ENCODE results near the gene PRRC1. TPM values are rescaled to one million over a fixed set of nuclear protein-coding genes. Genes with fewer than 3 reads are reported as not detected.

The PRRC1 gene
- total RNA-seq, 1 donor from 2014 or later: 80.9 TPM

- no peak for TF ChIP-seq CTCF (IDR thresholded peaks at IDR 0.05; ENCODE audit: unreplicated experiment)
- H3K4me3 Mint-ChIP-seq (ENCODE audit: low read depth): no peak overlapping the region
- no peaks in the 10 kb centered on the region for H3K36me3 Mint-ChIP-seq (ENCODE audit: insufficient read depth)
These were observed 18.9 kb upstream of the PRRC1 start for GRCh38 chr5:127498548-127498947.

GRCh38 chr5:127505905-127506304 is 11.5 kb upstream of the PRRC1 start:
- no peaks in the 10 kb centered on the region for H3K9me3 Mint-ChIP-seq (ENCODE audit: low read depth)

More at GRCh38 chr5:127498548-127498947, 18.9 kb upstream of the PRRC1 start:
- Mint-ChIP-seq H3K27me3 (peaks cover 10% of the 10 kb centered on the region), H3K9me3 (ENCODE audit: low read depth) (no peaks in the 10 kb centered on the region), H3K4me1 (ENCODE audit: low read depth) (no peaks in the 10 kb centered on the region), H3K27ac (no peak overlapping the region)
- DNase-seq (ENCODE audit: low spot score, unreplicated experiment): no peak

GRCh38 chr5:127506616-127507015 is 10.8 kb upstream of the PRRC1 start:
- no peak for DNase-seq (ENCODE audit: low spot score, unreplicated experiment)
- no peak overlapping the region for H3K27ac Mint-ChIP-seq
- H3K36me3 Mint-ChIP-seq (ENCODE audit: insufficient read depth): no peaks in the 10 kb centered on the region
- TF ChIP-seq CTCF (IDR thresholded peaks at IDR 0.05; ENCODE audit: unreplicated experiment): no peak
- no peaks in the 10 kb centered on the region for H3K9me3 Mint-ChIP-seq (ENCODE audit: low read depth)
- H3K4me3 Mint-ChIP-seq (ENCODE audit: low read depth): no peak overlapping the region
- peaks cover 5% of the 10 kb centered on the region for H3K27me3 Mint-ChIP-seq
- H3K4me1 Mint-ChIP-seq (ENCODE audit: low read depth): peaks cover 4% of the 10 kb centered on the region

More at GRCh38 chr5:127505905-127506304, 11.5 kb upstream of the PRRC1 start:
- H3K36me3 Mint-ChIP-seq (ENCODE audit: insufficient read depth): no peaks in the 10 kb centered on the region
- peaks cover 5% of the 10 kb centered on the region for H3K27me3 Mint-ChIP-seq
- no peak for TF ChIP-seq CTCF (IDR thresholded peaks at IDR 0.05; ENCODE audit: unreplicated experiment)
- H3K4me3 Mint-ChIP-seq (ENCODE audit: low read depth): no peak overlapping the region
- H3K4me1 Mint-ChIP-seq (ENCODE audit: low read depth): peaks cover 4% of the 10 kb centered on the region
- DNase-seq (ENCODE audit: low spot score, unreplicated experiment): no peak
- H3K27ac Mint-ChIP-seq: no peak overlapping the region

GRCh38 chr5:127508644-127509373 is 8.6 kb upstream of the PRRC1 start:
- H3K27ac Mint-ChIP-seq: no peak overlapping the region
- no peak for DNase-seq (ENCODE audit: low spot score, unreplicated experiment)
- H3K27me3 Mint-ChIP-seq: peaks cover 5% of the 10 kb centered on the region
- no peak overlapping the region for H3K4me3 Mint-ChIP-seq (ENCODE audit: low read depth)
- H3K36me3 Mint-ChIP-seq (ENCODE audit: insufficient read depth): no peaks in the 10 kb centered on the region
- TF ChIP-seq CTCF (IDR thresholded peaks at IDR 0.05; ENCODE audit: unreplicated experiment): no peak
- H3K4me1 Mint-ChIP-seq (ENCODE audit: low read depth): peaks cover 4% of the 10 kb centered on the region
- no peaks in the 10 kb centered on the region for H3K9me3 Mint-ChIP-seq (ENCODE audit: low read depth)

- Mint-ChIP-seq H3K4me3 (ENCODE audit: low read depth) (no peak overlapping the region), H3K36me3 (ENCODE audit: insufficient read depth) (no peaks in the 10 kb centered on the region), H3K9me3 (ENCODE audit: low read depth) (no peaks in the 10 kb centered on the region), H3K27me3 (no peaks in the 10 kb centered on the region), H3K27ac (no peak overlapping the region), H3K4me1 (ENCODE audit: low read depth) (peaks cover 6% of the 10 kb centered on the region)
- TF ChIP-seq CTCF (IDR thresholded peaks at IDR 0.05; ENCODE audit: unreplicated experiment): no peak
- DNase-seq (ENCODE audit: low spot score, unreplicated experiment): no peak
These were observed 4.0 kb upstream of the PRRC1 start for GRCh38 chr5:127513408-127513970.
